HG02571 (cell line): ENCODE data around the gene PRXL2B.

Source experiments
- ATAC-seq: cut with Tn5 transposase; IDR thresholded peaks from one replicate; pipeline ENCODE4 v1.9.1; 2021; ENCODE audit warnings: mild to moderate bottlenecking, moderate library complexity; ENCODE audit not compliant: unreplicated experiment

PRXL2B gene

GRCh38 chr1:2632561-2633361, 46.2 kb downstream of the PRXL2B start, which contains the start of gene MMEL1:
Gene MMEL1 (minus strand): TSS chr1:2633016. CDS start chr1:2629484, 3,532 bp downstream.
- no peak for ATAC-seq

- no peak for ATAC-seq
These were observed 46.9 kb downstream of the PRXL2B start for GRCh38 chr1:2633366-2633935.

- no peak for ATAC-seq
These were observed 47.4 kb downstream of the PRXL2B start for GRCh38 chr1:2633936-2634491.

DNA sequence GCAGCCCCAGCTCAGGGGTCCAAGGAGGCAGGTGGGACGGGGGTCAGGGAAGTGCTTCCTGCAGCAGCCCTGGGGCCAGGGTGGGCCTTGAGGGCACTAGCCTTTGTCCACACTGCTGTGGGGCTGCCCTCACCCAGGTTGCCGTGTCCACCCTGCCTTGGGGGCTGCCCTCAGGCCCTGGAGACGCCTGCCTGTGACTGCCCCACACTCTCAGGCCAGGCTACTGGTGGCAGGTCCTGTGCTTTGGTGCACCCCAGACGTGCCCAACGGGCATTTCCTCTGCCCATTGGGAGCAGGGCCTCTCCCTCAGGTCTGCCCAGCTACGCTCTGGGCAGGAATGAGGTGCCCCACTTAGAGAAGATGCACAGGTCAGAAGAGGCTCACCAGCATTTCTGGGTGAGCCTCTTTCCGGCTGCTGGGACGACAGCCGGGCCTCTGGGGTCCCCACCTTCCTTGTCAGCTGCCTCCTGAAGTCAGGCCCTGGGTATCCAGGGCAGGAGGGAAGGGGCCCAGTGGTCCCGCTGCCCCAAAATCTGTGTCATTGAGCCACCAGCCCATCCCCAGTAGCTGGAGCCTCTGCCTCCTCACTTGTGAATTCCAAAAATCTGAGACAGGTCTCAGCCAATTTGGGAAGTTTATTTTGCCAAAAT, 48.9 kb downstream of the PRXL2B start:
- no peak for ATAC-seq

- no peak for ATAC-seq
These were observed 50.2 kb downstream of the PRXL2B start for GRCh38 chr1:2636733-2637132.

- ATAC-seq: no peak
These were observed 51.0 kb downstream of the PRXL2B start for GRCh38 chr1:2637442-2638145.

- ATAC-seq: no peak
These were observed 52.0 kb downstream of the PRXL2B start for GRCh38 chr1:2638466-2639115.

DNA sequence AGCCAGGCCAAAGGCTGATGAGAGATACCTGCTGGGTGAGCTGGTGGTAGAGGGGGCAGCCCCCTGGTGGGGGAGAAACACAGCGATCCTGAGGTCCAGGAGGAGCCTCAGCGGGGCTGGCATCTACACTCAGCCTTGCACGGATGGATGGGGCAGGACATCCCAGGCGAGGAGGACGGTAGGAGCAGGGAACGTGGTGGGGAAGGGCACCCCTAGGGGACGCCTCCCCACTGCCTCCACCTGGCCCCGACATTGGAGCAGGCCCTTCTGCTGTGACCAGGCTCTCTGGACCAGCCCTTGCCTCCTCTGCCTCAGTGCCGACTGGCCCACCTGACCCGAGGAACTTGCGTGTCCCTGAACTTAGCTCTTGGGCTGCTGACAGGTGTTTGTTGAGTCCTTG, 52.6 kb downstream of the PRXL2B start:
- no peak for ATAC-seq

DNA sequence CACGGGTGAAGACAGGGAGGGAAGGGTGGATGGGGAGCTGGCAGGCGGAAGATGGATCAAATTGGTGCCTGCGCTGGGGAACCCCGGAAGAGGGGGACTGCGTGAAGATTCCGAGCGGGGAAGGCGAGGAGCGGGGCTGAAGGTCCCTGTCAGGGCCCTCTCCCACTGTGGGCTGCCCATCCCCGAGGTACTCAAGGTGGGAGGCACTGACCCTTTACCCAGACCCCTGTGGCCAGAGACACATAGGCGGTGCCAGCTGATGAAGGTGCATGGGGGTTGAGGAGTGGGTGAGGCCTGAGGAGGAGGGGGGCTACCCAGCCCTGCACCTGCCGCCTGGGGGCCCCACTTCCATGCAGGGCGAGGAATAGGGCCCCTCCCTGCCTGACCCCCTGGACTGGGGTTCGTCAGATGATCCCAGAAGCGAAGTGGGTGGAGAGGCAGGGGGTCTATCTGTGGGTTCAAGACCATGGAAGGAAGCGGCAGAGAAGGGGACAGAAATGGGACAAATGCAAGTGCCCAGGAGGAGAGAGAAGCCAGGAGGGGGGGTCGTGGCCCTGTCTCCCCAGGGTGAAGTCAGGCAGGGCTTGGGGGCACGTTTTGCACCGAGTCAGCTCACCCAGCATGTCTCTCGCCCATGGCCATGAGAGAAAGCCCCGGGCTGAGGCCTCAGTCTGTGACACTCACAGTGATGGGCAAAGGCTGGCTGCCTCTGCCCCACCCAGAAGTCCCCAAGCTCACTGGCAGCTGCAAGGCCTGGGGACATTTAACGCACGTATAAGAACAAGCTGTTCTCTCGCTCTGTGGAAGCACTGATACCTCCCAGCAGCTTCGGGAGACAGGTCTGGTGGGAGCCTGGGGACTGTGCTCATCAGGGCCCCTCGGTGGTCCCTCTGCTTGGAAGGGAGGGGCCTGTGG, 53.3 kb downstream of the PRXL2B start:
- ATAC-seq: no peak

GRCh38 chr1:2640626-2641025, 54.0 kb downstream of the PRXL2B start:
- ATAC-seq: no peak
